ENCODE results near the gene GNPTG. TPM values are rescaled to one million over a fixed set of nuclear protein-coding genes. Genes with fewer than 3 reads are reported as not detected.

Gene GNPTG
- total RNA-seq, 1 donor from 2014 or later = 60.7 TPM

GRCh38 chr16:1378087-1378803 lies 26.5 kb downstream of the GNPTG start:
- Mint-ChIP-seq H3K27me3 (ENCODE audit: low read depth) (no peaks in the 10 kb centered on the region), H3K36me3 (ENCODE audit: low read depth) (no peaks in the 10 kb centered on the region), H3K27ac (ENCODE audit: unreplicated experiment) (no peak overlapping the region), H3K9me3 (ENCODE audit: low read depth) (no peaks in the 10 kb centered on the region), H3K4me1 (ENCODE audit: low read depth) (peaks cover 19% of the 10 kb centered on the region), H3K4me3 (ENCODE audit: unreplicated experiment) (peak overlapping the region; percentile 76)
- TF ChIP-seq CTCF (IDR thresholded peaks at IDR 0.05) = no peak
- no peak for DNase-seq (ENCODE audit: low spot score)

GRCh38 chr16:1378804-1379303 lies 27.1 kb downstream of the GNPTG start:
- peak overlapping the region; percentile 76 for H3K4me3 Mint-ChIP-seq (ENCODE audit: unreplicated experiment)
- TF ChIP-seq CTCF (IDR thresholded peaks at IDR 0.05) = no peak
- H3K4me1 Mint-ChIP-seq (ENCODE audit: low read depth) = peaks cover 19% of the 10 kb centered on the region
- DNase-seq (ENCODE audit: low spot score) = peak; percentile 94
- H3K9me3 Mint-ChIP-seq (ENCODE audit: low read depth) = no peaks in the 10 kb centered on the region
- H3K27ac Mint-ChIP-seq (ENCODE audit: unreplicated experiment) = peak overlapping the region; percentile 80
- no peaks in the 10 kb centered on the region for H3K36me3 Mint-ChIP-seq (ENCODE audit: low read depth)
- no peaks in the 10 kb centered on the region for H3K27me3 Mint-ChIP-seq (ENCODE audit: low read depth)

GRCh38 chr16:1379304-1380076 lies 27.8 kb downstream of the GNPTG start:
- Mint-ChIP-seq H3K4me1 (ENCODE audit: low read depth) (peaks cover 19% of the 10 kb centered on the region), H3K36me3 (ENCODE audit: low read depth) (no peaks in the 10 kb centered on the region), H3K9me3 (ENCODE audit: low read depth) (no peaks in the 10 kb centered on the region), H3K27me3 (ENCODE audit: low read depth) (no peaks in the 10 kb centered on the region), H3K27ac (ENCODE audit: unreplicated experiment) (peak overlapping the region; percentile 1), H3K4me3 (ENCODE audit: unreplicated experiment) (peak overlapping the region; percentile 69)
- TF ChIP-seq CTCF (IDR thresholded peaks at IDR 0.05) = no peak
- DNase-seq (ENCODE audit: low spot score) = no peak

GRCh38 chr16:1380195-1380594 lies 28.5 kb downstream of the GNPTG start:
- H3K9me3 Mint-ChIP-seq (ENCODE audit: low read depth) = no peaks in the 10 kb centered on the region
- H3K27ac Mint-ChIP-seq (ENCODE audit: unreplicated experiment) = peak overlapping the region; percentile 1
- no peak for TF ChIP-seq CTCF (IDR thresholded peaks at IDR 0.05)
- DNase-seq (ENCODE audit: low spot score) = no peak
- no peaks in the 10 kb centered on the region for H3K27me3 Mint-ChIP-seq (ENCODE audit: low read depth)
- H3K4me3 Mint-ChIP-seq (ENCODE audit: unreplicated experiment) = peak overlapping the region; percentile 69
- H3K36me3 Mint-ChIP-seq (ENCODE audit: low read depth) = peaks cover 2% of the 10 kb centered on the region
- H3K4me1 Mint-ChIP-seq (ENCODE audit: low read depth) = peaks cover 19% of the 10 kb centered on the region

- Mint-ChIP-seq H3K4me3 (ENCODE audit: unreplicated experiment) (no peak overlapping the region), H3K36me3 (ENCODE audit: low read depth) (peaks cover 2% of the 10 kb centered on the region), H3K4me1 (ENCODE audit: low read depth) (peaks cover 19% of the 10 kb centered on the region), H3K27ac (ENCODE audit: unreplicated experiment) (no peak overlapping the region), H3K27me3 (ENCODE audit: low read depth) (no peaks in the 10 kb centered on the region), H3K9me3 (ENCODE audit: low read depth) (no peaks in the 10 kb centered on the region)
- no peak for TF ChIP-seq CTCF (IDR thresholded peaks at IDR 0.05)
- DNase-seq (ENCODE audit: low spot score) = no peak
Measured at GRCh38 chr16:1381612-1382406, 30.1 kb downstream of the GNPTG start.
